GM12801 (cell line): ENCODE data around the gene TPBGL.

Source experiments
- TF ChIP-seq, protein P1 (sequence below): IDR thresholded peaks from one replicate; pipeline ENCODE4 v1.5.1; 2011; ENCODE audit warnings: control low read depth; ENCODE audit not compliant: insufficient read length; ENCODE audit errors: extremely low read depth

The TPBGL gene

DNA sequence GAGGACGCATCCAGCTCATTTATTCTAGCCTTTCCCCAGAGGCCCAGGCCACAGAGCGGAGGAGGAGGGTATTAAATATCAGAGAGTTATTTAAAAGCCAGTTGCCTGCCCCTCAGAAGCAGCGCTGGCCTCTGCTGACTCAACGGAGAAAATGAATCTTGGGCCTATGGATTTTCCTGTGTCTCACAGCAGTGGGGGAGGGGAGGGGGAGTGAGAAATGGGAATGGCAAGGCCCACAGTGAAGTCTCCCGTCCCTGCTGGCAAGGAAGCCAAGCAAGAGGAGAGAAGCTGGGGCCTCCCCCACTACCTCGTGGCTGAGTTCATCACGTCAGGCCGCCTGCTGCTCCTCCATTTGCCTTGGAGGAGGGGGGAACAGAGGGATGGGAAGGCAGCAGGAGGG, 4.5 kb upstream of the TPBGL start:
- TF ChIP-seq, protein P1, sequence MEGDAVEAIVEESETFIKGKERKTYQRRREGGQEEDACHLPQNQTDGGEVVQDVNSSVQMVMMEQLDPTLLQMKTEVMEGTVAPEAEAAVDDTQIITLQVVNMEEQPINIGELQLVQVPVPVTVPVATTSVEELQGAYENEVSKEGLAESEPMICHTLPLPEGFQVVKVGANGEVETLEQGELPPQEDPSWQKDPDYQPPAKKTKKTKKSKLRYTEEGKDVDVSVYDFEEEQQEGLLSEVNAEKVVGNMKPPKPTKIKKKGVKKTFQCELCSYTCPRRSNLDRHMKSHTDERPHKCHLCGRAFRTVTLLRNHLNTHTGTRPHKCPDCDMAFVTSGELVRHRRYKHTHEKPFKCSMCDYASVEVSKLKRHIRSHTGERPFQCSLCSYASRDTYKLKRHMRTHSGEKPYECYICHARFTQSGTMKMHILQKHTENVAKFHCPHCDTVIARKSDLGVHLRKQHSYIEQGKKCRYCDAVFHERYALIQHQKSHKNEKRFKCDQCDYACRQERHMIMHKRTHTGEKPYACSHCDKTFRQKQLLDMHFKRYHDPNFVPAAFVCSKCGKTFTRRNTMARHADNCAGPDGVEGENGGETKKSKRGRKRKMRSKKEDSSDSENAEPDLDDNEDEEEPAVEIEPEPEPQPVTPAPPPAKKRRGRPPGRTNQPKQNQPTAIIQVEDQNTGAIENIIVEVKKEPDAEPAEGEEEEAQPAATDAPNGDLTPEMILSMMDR = no peak

DNA sequence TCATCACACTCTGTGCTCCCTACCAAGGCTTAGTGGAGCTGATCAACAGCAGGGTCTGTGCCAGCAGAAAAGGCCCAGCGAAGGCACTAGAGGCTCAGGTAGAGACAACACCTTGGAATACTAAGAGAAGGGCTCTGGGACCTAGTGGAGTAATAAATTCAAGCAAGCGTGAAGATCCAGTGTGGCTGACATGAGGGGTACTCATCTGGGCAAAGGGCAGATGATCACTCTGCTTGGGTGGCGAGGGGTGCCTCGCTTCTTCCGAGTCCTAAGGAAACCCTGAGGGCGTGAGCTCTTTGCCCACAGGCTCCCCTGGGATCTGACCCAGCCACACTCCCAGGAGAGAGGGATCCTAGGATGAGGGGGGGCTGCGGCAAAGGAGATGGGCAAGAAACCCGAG, 3.5 kb upstream of the TPBGL start:
- TF ChIP-seq, protein P1 = no peak

DNA sequence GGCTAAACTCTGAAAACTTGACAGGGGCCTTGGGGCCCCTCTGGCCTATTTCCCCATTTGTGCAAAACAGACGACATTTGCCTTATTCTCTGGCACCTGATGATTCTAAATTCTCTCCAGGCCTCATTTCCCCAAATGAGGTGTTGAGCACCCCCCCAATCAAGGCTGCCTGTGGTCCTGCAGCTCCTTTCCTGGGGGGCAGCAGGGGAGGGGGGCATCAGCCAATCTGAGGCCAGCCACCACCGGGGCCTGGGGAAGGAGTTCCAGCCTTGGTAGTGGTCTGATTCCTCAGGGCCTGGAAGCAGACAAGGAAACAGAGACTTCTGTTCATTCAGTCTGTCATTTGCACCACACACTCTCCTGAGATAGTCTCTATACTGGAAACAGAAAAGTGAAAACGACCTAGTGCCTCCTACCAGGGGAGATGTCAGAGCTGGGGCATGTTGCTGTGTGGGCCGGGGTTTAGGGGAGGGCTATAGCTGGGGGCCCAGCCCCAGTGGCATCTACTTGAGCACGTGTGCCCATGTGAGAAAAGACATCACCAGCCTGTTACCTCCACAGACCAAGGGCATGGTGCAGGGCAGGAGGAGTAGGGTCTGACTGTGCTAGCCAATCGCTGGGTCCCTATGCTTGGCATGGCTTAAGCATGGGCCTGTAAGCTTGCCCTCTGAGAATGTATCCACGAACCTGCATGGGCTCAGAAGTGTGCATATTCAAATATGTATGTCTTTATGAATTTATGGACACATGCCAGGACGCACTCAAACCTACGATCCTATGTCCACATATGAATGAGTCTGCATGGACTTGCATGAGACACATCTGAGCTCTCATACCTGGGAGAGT, 1.8 kb upstream of the TPBGL start:
- TF ChIP-seq, protein P1 = no peak

DNA sequence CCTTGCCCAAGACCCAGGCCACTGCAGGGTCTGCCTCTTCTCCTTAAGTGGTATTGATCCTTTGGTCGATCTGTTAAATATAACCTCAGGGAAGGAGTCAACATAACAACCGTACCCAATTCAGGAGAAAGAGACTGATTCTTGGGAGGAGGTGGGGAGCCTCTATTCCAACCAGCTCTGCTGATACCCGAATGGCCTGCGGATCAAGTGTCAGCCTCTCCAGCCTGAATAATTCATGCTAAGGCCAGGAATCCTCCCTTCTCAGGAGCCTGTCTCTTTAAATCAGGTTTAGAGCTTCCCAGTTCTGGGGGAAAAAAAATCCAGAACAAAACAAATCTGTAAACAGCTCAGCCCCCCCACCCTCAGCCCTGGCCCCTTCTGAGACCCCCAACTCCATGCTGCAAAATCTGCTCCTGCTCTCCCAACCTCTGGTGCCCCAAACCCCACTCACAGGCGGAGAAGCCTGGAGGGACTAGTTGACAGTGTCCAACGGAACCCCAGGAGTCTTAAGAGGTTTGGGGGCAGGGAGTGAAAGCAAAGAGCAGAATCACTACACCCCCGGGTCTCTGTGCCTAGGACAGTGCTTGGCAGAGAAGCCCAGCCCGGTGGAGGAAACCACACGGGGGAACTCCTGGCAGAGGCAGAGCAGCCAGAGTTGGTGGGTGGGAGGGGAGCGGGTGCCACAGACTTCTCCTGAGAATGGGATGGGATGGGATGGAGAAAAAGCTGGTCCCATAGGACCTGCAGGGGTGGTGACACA, 863 bp upstream of the TPBGL start:
- TF ChIP-seq, protein P1 = no peak

DNA sequence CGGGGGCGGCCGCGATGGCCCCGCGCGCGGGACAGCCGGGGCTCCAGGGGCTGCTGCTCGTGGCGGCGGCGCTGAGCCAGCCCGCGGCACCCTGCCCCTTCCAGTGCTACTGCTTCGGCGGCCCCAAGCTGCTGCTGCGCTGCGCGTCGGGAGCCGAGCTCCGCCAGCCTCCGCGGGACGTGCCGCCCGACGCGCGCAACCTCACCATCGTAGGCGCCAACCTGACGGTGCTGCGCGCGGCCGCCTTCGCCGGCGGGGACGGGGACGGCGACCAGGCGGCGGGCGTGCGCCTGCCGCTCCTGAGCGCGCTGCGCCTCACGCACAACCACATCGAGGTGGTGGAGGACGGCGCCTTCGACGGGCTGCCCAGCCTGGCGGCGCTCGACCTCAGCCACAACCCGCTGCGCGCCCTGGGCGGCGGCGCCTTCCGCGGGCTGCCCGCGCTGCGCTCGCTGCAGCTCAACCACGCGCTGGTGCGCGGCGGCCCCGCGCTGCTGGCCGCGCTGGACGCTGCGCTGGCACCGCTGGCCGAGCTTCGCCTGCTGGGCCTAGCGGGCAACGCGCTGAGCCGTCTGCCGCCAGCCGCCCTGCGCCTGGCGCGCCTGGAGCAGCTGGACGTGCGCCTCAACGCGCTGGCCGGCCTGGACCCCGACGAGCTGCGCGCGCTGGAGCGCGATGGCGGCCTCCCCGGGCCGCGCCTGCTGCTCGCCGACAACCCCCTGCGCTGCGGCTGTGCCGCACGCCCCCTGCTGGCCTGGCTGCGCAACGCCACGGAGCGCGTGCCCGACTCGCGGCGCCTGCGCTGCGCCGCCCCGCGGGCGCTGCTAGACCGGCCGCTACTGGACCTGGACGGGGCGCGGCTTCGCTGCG, 697 bp downstream of the TPBGL start:
- TF ChIP-seq, protein P1 = no peak

DNA sequence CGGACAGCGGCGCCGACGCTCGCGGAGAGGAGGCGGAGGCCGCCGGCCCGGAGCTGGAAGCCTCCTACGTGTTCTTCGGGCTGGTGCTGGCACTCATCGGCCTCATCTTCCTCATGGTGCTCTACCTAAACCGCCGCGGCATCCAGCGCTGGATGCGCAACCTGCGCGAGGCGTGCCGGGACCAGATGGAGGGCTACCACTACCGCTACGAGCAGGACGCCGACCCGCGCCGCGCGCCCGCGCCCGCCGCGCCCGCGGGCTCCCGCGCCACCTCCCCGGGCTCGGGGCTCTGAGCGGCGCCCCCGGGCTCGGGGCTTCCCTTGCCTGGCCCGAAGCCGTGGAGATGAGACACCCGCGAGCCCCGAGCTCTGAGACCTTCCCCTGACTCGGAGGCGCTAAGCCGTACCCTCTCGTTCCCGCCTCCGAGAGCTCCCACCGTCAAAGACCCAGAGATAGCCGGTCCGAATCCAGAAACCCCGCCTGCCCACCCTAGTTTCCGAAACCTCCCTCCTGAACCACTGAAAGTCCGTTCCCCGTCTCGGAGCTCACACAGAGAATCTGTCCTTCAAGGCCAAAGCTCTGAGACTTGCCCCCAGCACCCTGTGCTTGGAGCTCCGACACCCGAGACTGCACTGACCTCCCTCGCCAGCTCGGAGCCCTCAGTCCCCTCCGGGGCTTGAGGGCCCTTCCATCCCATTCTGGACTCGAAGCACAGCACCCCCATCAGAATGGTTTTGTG, 1.5 kb downstream of the TPBGL start:
- TF ChIP-seq, protein P1 = no peak
